Measurements from ENCODE around the gene RPL31.
"Not testable (repeated sequence)": the region's sequence is repeated elsewhere in the genome, so short reads cannot be mapped to it uniquely, and the experiment has no call there.

The RPL31 gene

GRCh38 chr2:101032084-101032776, 30.1 kb downstream of the RPL31 start:
- DNase-seq = no peak

- no peak for DNase-seq
Observed at GRCh38 chr2:101036562-101036961, 34.5 kb downstream of the RPL31 start.

- DNase-seq = no peak
Observed at GRCh38 chr2:101037161-101037755, 35.2 kb downstream of the RPL31 start.

GRCh38 chr2:101038455-101039255, 36.6 kb downstream of the RPL31 start:
- no peak for DNase-seq

- no peak for DNase-seq
Observed at GRCh38 chr2:101040072-101040471, 38.0 kb downstream of the RPL31 start.

- DNase-seq = no peak
Observed at GRCh38 chr2:101040761-101041160, 38.7 kb downstream of the RPL31 start.

GRCh38 chr2:101041413-101041812, 39.3 kb downstream of the RPL31 start:
- DNase-seq = no peak

GRCh38 chr2:101045330-101045729, 43.2 kb downstream of the RPL31 start:
- no peak for DNase-seq

- no peak for DNase-seq
Observed at GRCh38 chr2:101047075-101047766, 45.1 kb downstream of the RPL31 start.

GRCh38 chr2:101047774-101048173, 45.7 kb downstream of the RPL31 start:
- DNase-seq = no peak

- DNase-seq = no peak
Observed at GRCh38 chr2:101048756-101049155, 46.7 kb downstream of the RPL31 start.

GRCh38 chr2:101050886-101051285, 48.8 kb downstream of the RPL31 start:
- DNase-seq = not testable (repeated sequence)

- DNase-seq = no peak
Observed at GRCh38 chr2:101052147-101052546, 50.1 kb downstream of the RPL31 start.

GRCh38 chr2:101053117-101053516, 51.0 kb downstream of the RPL31 start:
- DNase-seq = no peak
